Measurements from ENCODE around the gene CTU2.
A peak's percentile ranks its signal among the peaks of the same experiment; 100 is the strongest.

CTU2 gene

GRCh38 chr16:88732172-88732960 lies 26.1 kb downstream of the CTU2 start:
- no peak for DNase-seq

- no peak for DNase-seq
These were observed 26.6 kb downstream of the CTU2 start for GRCh38 chr16:88732961-88733294.

DNA sequence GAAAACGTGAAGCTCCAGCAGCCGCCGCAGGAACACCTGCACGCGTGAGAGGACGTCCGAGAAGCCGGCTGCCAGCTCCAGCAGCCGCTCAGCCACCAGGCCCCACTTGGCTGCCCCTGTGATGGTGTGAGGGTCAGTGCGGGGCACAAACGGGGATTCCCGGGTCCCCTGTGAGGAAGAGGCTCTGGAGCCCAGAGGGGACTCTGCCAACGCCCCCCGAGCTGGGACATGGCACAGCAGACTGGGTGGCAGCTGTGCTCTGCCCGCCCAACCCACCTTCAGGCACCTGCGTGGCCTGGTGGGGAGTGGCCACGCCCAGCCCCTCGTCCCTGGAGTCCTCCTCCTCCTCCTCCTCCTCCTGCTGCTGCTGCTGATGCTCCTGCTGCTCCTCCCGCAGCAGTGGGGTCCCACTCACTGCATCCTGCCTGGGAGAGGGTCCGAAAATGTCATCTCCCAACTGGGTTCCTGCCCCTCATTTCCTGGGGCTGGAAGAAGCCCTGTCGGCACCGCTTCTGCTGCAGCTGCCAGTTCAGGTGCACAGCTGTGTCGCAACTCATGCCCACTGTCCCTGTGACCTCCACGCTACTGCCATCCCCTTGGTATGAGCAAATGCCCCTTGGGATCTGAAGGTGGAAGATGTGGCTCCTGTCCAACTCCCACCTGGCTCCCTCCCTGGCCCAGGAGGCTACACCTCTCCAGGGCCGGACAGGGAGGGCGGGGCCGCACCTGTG lies 27.5 kb downstream of the CTU2 start:
- DNase-seq: no peak

DNA sequence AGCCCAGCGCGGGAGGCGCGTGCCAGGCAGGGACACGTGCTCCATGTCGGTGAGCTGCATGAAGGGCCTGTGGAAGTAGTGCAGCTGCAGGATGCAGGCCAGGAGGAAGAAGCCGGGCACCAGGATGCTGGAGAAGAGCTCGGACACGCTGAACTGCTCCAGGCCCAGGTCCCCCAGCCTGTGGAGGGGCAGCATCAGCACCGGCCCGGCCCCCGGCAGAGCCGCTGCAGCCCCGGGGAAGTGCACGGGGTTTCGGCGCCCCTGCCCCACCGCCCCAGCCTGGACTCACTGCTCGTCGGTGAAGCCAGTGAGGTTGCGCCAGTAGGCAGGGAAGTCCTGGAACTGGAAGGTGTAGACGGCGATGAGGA lies 28.0 kb downstream of the CTU2 start:
- no peak for DNase-seq

- DNase-seq: no peak
These were observed 28.8 kb downstream of the CTU2 start for GRCh38 chr16:88735121-88735520.

DNA sequence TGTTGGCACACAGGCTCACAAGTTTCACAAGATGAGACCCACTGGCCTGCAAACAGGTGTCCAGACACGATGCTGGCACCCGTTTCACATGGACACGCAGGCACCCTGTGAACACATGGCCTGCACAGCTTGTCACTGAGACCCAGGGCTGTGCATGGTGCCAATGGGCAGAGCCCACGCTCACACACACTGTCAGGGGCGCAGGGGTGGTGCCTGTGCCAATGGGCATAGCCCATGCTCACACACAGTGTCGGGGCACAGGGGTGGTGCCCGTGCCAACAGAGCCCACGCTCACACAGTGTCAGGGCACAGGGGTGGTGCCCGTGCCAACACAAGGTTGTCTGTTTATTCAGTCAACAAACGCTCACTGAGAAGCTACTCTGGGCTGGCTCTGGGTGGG lies 29.3 kb downstream of the CTU2 start:
- DNase-seq: no peak

GRCh38 chr16:88736088-88736487 lies 29.8 kb downstream of the CTU2 start:
- no peak for DNase-seq

- no peak for DNase-seq
These were observed 30.2 kb downstream of the CTU2 start for GRCh38 chr16:88736496-88736895.

DNA sequence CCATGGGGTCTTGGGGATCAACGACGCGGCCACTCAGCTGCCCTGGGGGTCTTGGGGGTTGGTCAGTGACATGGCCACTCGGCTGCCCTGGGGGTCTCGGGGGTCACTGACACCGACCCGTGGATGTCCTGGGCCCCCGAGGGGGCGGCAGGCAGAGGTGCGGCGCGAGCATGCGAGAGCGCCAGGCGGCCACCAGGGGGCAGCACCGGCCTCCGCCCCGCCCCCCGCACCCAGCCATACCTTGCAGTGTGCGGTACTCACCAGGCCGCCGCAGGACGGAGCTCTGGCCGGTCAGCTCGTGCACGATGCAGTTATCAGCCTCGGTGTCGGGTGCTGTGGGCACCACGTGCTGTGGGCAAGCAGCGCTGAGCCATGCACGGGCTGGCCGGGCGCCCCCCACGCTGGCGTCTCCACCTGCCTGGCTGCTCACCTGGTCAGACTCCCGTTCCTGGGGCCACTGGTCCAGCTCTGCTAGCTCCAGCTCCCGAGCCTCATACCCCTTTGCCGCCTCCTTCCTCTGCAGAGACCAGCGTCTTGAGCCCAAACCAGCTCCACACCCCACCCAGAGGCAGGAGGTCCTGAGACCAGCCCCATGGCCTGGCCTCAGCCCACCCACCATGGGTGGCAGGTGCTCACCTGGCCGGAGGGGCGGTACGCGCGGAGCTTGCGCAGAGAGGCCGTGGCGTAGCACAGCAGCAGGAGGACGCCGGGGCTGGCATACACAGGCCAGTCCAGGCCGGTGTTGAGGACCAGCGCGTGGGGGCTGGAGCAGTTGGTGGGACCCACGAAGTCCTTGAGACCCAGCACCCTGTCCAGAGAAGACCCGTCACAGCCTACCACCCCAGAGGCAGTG lies 31.2 kb downstream of the CTU2 start:
- peak; percentile 82 for DNase-seq

DNA sequence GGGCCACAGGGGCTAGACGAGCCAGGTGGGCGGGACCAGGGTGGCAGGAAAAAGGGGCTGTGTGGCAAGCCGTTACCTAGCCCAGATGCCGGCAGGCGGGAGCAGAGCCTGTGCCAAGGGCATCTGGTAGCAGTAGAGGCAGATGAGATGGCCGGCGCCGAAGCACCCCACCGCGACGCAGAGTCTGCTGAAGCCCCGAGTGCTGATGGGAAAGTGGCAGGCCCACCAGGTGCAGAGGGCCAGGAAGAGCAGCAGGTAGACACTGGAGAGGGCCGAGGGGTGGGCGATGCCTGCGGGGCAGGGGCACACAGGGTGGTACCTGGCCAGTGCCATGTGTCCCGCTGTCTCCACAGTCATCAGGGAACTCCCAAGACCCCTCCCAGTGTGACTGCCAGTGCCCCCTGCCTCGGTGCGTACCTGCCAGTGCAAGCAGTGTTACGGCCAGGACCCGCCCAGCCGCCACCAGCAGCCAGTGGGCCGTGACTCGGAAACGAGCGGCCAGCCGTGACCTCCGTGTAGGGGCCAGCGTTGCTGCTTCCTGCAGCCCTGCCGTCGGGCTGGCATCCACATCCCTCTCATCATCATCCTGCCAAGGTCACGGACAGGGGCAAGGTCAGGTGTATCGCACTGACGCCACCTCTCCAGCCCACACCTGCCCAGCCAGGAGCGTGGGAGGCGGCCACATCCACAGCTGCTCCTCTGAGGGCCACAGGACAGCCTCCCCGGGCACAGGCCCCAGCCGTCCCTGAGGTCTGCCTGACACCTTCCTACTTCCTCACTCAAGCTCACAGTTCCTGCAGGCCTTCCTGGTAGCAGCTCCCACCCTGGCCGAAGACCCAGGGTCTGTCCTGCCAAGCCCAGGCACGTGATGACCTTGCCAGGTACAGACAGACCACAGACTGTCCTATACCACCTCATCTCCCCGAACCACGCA lies 32.1 kb downstream of the CTU2 start:
- no peak for DNase-seq

GRCh38 chr16:88739139-88739976 lies 33.1 kb downstream of the CTU2 start:
- no peak for DNase-seq

DNA sequence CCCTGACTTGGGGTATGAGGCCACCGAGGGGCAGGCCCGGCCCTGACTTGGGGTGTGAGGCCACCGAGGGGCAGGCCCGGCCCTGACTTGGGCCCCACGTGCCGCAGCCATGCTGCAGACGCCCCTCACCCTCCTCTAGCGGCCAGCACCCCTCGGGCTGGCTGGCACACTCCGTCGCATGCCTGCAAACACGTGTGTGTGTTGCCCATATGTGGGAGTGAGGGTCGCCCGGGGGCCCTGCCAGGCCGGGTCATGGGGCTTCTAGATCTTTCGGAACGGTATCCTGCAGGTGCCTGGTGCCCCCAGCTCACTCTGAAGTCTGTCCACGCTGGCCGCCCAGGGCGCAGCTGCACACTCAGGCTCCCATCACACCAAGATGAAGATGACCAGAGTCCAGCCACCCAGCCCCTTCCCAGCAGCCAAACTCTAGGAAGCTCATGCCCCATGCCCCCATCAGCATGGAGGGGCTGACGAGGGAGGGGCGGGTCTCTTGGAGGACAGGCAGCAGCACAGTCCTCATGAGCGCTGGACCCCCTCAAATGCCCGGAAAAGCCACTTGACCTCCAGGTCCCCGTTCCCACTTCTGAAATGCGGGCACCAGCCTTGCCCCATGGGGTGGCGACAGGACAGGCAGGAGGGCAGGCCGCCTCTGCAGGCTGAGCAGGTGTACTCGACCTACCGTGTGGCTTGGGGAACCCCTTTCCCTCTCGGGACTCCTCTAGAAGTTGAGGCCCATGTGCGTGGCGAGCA lies 33.8 kb downstream of the CTU2 start:
- DNase-seq: no peak

DNA sequence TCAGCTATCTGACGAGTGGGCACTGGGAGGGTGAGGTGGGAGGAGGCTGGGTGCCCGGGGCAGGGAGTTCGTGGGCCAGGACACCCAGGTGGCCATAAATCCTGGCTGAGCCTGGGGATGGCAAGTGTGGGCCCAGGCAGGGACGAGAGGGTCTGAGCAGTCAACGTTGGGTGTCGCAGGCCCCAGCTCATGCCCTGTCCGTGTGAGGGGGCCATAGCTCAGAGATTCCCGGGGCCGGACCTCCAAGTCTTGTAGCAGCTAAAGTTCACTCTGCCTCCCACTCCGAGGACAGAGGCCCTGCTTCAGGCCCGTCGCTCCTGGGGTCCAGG lies 34.4 kb downstream of the CTU2 start:
- no peak for DNase-seq

- no peak for DNase-seq
These were observed 35.1 kb downstream of the CTU2 start for GRCh38 chr16:88741368-88741767.

DNA sequence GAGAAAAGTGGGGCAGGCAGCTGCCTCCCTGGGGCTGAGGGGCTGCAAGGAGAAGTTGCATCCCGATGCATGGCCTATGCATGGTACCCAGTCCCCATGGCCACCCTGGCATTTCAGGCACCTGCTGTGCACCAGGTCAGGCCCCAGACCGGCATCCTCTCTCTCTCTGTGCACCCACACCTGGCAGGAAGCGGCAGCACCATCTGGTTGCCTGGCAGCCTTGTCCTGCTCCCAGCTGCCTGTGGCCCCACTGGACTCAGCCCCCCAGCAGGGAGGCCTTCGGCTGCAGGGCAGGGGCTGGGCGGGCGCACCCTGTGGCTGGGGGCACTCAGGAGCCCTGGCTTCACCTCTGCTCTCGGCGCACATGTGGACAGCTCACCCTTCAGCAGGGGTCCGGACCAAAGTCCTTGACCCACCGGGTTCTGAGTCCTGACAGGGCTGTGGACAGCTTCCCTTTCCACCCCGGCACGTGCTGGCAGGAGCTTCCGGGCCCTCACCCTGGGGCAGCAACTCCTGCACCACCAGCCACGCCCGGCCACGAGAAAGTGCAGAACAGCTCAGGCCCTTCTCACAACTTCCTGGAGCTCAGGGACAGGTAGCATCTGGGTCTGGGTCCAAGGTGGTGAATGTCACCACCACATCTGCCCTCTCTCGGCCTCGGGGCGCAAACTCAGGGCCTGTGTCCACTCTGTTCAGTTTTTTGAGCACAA lies 36.7 kb downstream of the CTU2 start:
- no peak for DNase-seq

GRCh38 chr16:88743693-88744576 lies 37.6 kb downstream of the CTU2 start:
- DNase-seq: no peak

DNA sequence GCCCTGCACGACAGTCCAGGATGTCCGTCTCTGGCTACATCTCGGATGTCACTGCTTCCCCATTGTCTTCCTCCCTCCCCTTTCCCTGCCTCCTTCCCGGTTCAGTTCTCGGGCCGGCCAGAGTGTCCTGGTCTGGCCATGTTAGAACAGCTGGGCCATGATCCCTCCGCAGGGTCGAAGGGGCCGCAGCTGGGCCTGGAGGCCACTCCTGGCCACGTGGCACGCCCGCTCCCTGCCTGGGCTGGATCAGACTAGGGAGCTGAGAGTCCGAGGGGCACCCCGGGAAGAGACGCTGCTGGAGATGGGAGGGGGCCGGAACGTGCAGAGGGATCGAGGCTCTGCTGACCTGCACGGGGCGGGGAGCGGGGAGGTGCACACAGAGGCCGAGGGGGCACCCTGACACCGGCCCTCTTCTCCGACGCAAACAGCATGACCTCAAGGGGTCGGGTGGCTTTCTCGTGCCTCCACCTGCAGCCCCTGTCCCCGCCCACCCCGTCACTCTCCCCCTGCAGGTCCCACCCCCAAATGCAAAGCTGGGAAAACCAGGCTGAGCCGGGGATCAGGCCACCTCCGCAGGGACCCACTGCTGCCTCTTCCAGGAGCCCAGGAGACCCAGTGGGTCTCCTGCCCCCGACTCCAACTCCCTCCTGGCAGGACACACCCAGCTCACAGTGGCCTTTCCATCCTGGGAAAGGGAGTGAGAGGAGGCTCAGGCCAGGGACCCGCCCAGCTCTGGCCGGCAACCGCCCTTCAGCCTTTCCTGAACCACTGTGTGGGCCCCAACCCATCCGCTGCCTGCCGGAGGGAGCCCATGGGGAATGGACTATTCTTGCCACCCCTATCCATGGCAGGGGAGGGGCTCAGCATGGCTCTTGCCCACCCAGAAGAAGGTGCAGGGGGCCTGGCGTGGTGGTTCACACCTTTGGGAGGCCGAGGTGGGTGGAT lies 38.5 kb downstream of the CTU2 start:
- DNase-seq: no peak

- no peak for DNase-seq
These were observed 40.2 kb downstream of the CTU2 start for GRCh38 chr16:88746506-88746905.

Data from COR-L47 (cell line).